ENCODE measurements around the gene LONRF2. TPM values are rescaled to one million over a fixed set of nuclear protein-coding genes. Genes with fewer than 3 reads are reported as not detected.

The LONRF2 gene
- total and polyA plus RNA-seq, 8 donors = 2.5 to 4.6 (median 3.4) TPM

DNA sequence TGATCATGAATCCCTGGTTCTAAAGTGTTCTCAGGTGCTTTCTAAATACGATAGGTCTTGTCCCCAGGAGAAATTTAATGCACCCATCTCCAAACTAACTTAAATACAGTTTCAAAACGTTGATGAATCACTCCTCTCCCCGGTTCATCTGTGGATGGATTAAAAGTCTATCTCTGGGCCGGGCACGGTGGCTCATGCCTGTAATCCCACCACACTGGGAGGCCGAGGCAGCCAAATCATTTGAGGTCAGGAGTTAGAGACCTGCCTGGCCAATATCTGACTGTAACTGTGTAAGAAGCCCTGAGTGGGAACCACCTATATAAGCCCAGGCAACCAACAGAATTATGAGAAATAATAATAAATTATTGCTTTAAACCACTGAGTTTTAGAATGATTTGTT is 78.7 kb downstream of the LONRF2 start:
- Histone ChIP-seq H3K9me3 (no peaks in the 10 kb centered on the region), H3K4me1 (peaks cover 3 to 13% of the 10 kb centered on the region in 2 donors), H3K27me3 (no peaks in the 10 kb centered on the region), H3K27ac (no peak overlapping the region), H3K36me3 (no peaks in the 10 kb centered on the region), H3K4me3 (no peak overlapping the region)
- no peak for DNase-seq
- no peak for ATAC-seq
- intact Hi-C loops (cut with DNase I) = no loop called here
- TF ChIP-seq, protein P1, sequence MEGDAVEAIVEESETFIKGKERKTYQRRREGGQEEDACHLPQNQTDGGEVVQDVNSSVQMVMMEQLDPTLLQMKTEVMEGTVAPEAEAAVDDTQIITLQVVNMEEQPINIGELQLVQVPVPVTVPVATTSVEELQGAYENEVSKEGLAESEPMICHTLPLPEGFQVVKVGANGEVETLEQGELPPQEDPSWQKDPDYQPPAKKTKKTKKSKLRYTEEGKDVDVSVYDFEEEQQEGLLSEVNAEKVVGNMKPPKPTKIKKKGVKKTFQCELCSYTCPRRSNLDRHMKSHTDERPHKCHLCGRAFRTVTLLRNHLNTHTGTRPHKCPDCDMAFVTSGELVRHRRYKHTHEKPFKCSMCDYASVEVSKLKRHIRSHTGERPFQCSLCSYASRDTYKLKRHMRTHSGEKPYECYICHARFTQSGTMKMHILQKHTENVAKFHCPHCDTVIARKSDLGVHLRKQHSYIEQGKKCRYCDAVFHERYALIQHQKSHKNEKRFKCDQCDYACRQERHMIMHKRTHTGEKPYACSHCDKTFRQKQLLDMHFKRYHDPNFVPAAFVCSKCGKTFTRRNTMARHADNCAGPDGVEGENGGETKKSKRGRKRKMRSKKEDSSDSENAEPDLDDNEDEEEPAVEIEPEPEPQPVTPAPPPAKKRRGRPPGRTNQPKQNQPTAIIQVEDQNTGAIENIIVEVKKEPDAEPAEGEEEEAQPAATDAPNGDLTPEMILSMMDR (IDR thresholded peaks at IDR 0.05) = no peak

DNA sequence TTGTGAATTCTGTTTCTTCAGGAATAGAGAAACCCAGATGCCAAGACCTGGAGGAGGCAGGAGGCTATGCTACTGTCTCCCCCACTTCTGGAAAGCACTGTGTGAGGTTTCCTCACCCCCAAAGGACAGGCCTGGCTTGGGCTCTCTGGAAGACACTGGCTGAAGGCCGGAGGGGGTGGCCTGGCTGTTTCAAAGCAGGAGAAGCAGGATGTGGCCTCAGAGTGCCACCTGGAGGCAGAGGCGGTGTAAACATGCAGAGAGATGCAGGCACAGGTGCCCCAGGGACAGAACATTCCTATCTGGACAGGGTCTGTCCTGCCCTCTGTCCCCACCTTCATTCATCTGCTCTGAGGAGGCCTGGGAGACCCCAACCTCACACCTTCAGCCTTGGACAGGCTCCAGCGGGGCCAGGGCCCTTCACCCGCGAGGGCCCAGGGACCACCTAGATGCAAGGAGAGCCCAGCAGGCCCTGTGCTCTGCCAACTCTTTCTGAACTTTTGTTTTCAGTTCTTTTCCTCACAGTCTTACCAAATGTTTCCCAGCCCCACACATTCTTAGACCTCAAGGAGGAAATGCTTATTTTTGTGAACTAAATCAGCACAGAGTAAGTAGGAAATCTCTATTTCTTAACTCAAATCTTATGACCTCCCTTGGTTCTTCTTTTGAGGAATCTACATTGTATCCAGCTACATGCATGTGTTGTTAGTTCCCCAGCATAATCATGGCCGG is 79.2 kb downstream of the LONRF2 start:
- intact Hi-C loops (cut with DNase I) = no loop called here
- H3K9me3 ChIP-seq = no peaks in the 10 kb centered on the region
- peaks cover 3 to 13% of the 10 kb centered on the region in 2 donors for H3K4me1 ChIP-seq
- TF ChIP-seq, protein P1 (IDR thresholded peaks at IDR 0.05) = peak; percentile 68 to 70
- DNase-seq = peak; percentile 65 to 87 (median 78)
- H3K27ac ChIP-seq = no peak overlapping the region
- no peak overlapping the region for H3K4me3 ChIP-seq
- no peaks in the 10 kb centered on the region for H3K27me3 ChIP-seq
- no peaks in the 10 kb centered on the region for H3K36me3 ChIP-seq
- ATAC-seq = peak; percentile 95

DNA sequence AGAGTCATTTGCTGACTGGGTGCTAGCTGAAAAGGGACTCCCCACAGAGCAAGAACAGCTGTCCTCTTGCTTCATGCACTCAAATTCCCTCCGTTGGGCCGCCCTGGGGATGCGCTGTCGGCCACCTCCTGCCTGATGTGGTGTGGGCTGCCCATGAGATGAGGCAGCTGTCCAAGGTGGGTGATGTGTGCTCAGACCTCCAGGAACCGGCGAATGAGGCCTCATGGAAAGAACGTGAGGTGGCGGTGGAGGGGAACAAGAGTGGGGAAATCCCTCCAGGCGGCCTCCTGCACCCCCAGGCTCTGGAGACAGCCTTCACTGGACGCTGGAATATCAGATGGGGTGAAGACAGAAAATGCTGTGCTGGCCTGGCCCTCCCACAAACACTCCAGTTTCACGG is 79.8 kb downstream of the LONRF2 start:
- Histone ChIP-seq H3K27me3 (no peaks in the 10 kb centered on the region), H3K27ac (no peak overlapping the region), H3K4me3 (no peak overlapping the region), H3K9me3 (no peaks in the 10 kb centered on the region), H3K4me1 (peaks cover 3 to 13% of the 10 kb centered on the region in 2 donors), H3K36me3 (no peaks in the 10 kb centered on the region)
- ATAC-seq (peak; percentile 39), DNase-seq (peak in 2 of 4 donors; percentile 80 to 88)
- intact Hi-C loops (cut with DNase I) = no loop called here
- TF ChIP-seq, protein P1 (IDR thresholded peaks at IDR 0.05) = no peak

DNA sequence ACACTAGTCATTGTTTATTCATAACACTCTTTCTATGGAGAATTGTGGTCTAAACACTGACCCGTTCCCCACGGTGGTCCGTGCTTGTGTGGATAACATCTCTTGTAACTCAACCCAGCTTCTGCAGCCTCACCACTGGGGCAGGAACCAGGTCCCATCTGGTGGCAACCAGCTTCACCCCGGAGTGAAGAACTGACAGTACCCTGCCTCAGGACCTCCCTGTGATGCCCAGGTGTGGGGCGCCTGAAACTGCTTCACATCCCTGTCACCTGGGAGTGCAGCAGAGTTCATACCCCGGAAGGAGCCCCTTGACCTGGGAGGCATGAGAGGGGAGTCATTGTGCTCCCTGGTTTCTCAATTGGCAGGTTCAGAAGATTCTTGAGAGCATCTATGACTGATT is 81.1 kb downstream of the LONRF2 start:
- H3K4me1 ChIP-seq = peaks cover 3 to 13% of the 10 kb centered on the region in 2 donors
- DNase-seq = no peak
- H3K9me3 ChIP-seq = no peaks in the 10 kb centered on the region
- no peak for ATAC-seq
- H3K4me3 ChIP-seq = no peak overlapping the region
- H3K27ac ChIP-seq = no peak overlapping the region
- H3K27me3 ChIP-seq = no peaks in the 10 kb centered on the region
- intact Hi-C loops (cut with DNase I) = no loop called here
- no peaks in the 10 kb centered on the region for H3K36me3 ChIP-seq
- TF ChIP-seq, protein P1 (IDR thresholded peaks at IDR 0.05) = no peak

DNA sequence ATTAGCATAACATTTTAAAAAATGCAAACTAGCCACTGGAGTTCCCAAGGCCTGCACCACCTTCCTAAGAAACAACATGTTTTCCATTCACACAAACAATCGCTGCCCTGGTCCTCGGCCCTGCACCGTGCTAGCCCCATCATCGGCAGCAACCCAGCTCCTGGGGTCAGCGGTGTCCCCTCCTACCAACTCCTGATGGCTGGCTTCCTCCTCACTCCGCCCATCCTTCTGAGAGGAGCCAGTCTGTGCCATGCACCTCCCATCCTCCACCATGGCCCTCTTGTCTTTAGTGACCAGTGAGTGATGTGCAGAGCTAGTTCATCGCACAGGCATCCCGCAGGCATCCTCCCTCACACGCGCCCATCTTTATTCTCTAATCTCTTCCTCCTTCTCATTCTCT is 81.9 kb downstream of the LONRF2 start:
- DNase-seq = no peak
- Histone ChIP-seq H3K4me3 (no peak overlapping the region), H3K27ac (no peak overlapping the region), H3K27me3 (no peaks in the 10 kb centered on the region), H3K9me3 (no peaks in the 10 kb centered on the region), H3K4me1 (peaks cover 3 to 9% of the 10 kb centered on the region in 2 donors), H3K36me3 (no peaks in the 10 kb centered on the region)
- intact Hi-C loops (cut with DNase I) = no loop called here
- no peak for ATAC-seq
- TF ChIP-seq, protein P1 (IDR thresholded peaks at IDR 0.05) = no peak

Measured in left lung (tissue), 10 donors.